Suprapubic skin (tissue), 3 donors: ENCODE measurements around the gene COL19A1.

Source experiments
- CTCF ChIP-seq, 2 donors: fragments of 200-600 bp in 1 of 2; fragments of 450-650 bp in 1 of 2; sonication (generic) in 1 of 2; IDR thresholded peaks; one replicate each; pipeline ENCODE4 v1.5.1; 2016 to 2019; ENCODE audit warnings: antibody characterized with exemption in 2 of 2, mild to moderate bottlenecking in 1 of 2, moderate library complexity in 1 of 2
- POLR2AphosphoS5 ChIP-seq, 3 donors: sonication (generic); formaldehyde crosslinking; IDR thresholded peaks; one replicate each; pipeline ENCODE4 v1.6.1; 2017; ENCODE audit warnings: antibody characterized with exemption in 3 of 3

GRCh38 chr6:69865126-69865525 lies 1.2 kb upstream of the COL19A1 start:
- TF ChIP-seq CTCF (IDR thresholded peaks at IDR 0.05), result no peak
- TF ChIP-seq POLR2AphosphoS5 (IDR thresholded peaks at IDR 0.05), result no peak
